A549 treated with RU486 at 1 μM for 4 hours (cell line): Measurements from ENCODE around the gene TMEM88. TPM values are rescaled to one million over a fixed set of nuclear protein-coding genes. Genes with fewer than 3 reads are reported as not detected.

Experiments used
- total RNA-seq: library from RNA; stranded (reverse); fragments of 200-300 nt; extraction: Qiagen RNA extraction; gene quantifications from 5 replicates; pipeline ENCODE4 v1.2.3, GENCODE V29; 2022; ENCODE audit warnings: low read depth

TMEM88 gene
- total RNA-seq = 0.31 to 1.5 TPM (median 0.71 TPM) in 5 replicates

GRCh38 chr17:7854851-7855659 lies at the start of gene TMEM88:
Gene TMEM88 (plus strand): TSS chr17:7855066. CDS start chr17:7855075, 9 bp downstream.

GRCh38 chr17:7833795-7834541 lies 20.9 kb upstream of the TMEM88 start, which contains the start of gene KDM6B:
Gene KDM6B (plus strand): TSS chr17:7834217. CDS start chr17:7845555, 11,338 bp downstream.

GRCh38 chr17:7856811-7857712 lies 2.2 kb downstream of the TMEM88 start, which contains the start of gene NAA38:
Gene NAA38 (minus strand): TSS chr17:7857559. CDS start chr17:7857463, 96 bp downstream.

GRCh38 chr17:7857713-7858521 lies 3.1 kb downstream of the TMEM88 start, which contains the start of gene CYB5D1:
Gene CYB5D1 (plus strand): TSS chr17:7858003. CDS start chr17:7858135, 132 bp downstream.

GRCh38 chr17:7888184-7888920 lies 33.5 kb downstream of the TMEM88 start, which contains the start of gene CHD3:
Gene CHD3 (plus strand): TSS chr17:7888789. CDS start chr17:7889001, 212 bp downstream.

Other genes starting within 250 kb of the TMEM88 start
- 52.7 to 63.1 TPM (median 62.0 TPM) in 5 replicates for gene FXR2, start 240.2 kb upstream of the TMEM88 start, total RNA-seq
- 70.6 to 108 TPM (median 81.7 TPM) in 5 replicates for gene SAT2, start 227.2 kb upstream of the TMEM88 start, total RNA-seq
- 0.47 to 0.70 TPM (median 0.64 TPM) in 5 replicates for gene SHBG, start 224.9 kb upstream of the TMEM88 start, total RNA-seq
- gene ATP1B2, start 204.1 kb upstream of the TMEM88 start, total RNA-seq = 0.13 to 0.42 TPM (median 0.27 TPM) in 5 replicates
- 46.4 to 54.0 TPM (median 52.3 TPM) in 5 replicates for gene TP53, start 167.6 kb upstream of the TMEM88 start, total RNA-seq
- 33.8 to 47.6 TPM (median 43.3 TPM) in 5 replicates for gene WRAP53, start 166.6 kb upstream of the TMEM88 start, total RNA-seq
- gene EFNB3, start 149.9 kb upstream of the TMEM88 start, total RNA-seq = 0.85 to 1.9 TPM (median 1.7 TPM) in 5 replicates
- 0.01 to 0.02 TPM (median 0.02 TPM) in 3 of 5 replicates, not detected in the others for gene DNAH2, start 137.3 kb upstream of the TMEM88 start, total RNA-seq
- gene KDM6B, start 20.8 kb upstream of the TMEM88 start, total RNA-seq = 13.2 to 24.6 TPM (median 20.3 TPM) in 5 replicates
- 188 to 252 TPM (median 226 TPM) in 5 replicates for gene NAA38, start 2.5 kb downstream of the TMEM88 start, total RNA-seq
- 17.6 to 22.4 TPM (median 21.6 TPM) in 5 replicates for gene CYB5D1, start 2.9 kb downstream of the TMEM88 start, total RNA-seq
- gene CHD3, start 33.7 kb downstream of the TMEM88 start, total RNA-seq = 58.1 to 75.8 TPM (median 63.0 TPM) in 5 replicates
- gene RNF227, start 61.2 kb downstream of the TMEM88 start, total RNA-seq = 0.98 to 1.9 TPM (median 1.4 TPM) in 5 replicates
- 1.5 to 3.4 TPM (median 2.9 TPM) in 5 replicates for gene KCNAB3, start 74.8 kb downstream of the TMEM88 start, total RNA-seq
- 301 to 369 TPM (median 322 TPM) in 5 replicates for gene TRAPPC1, start 76.9 kb downstream of the TMEM88 start, total RNA-seq
- 33.2 to 42.2 TPM (median 41.3 TPM) in 5 replicates for gene CNTROB, start 77.1 kb downstream of the TMEM88 start, total RNA-seq
- 0.29 to 0.33 TPM in 2 of 5 replicates, not detected in the others for gene GUCY2D, start 147.5 kb downstream of the TMEM88 start, total RNA-seq
- not detected in 5 replicates for gene ALOX15B, start 184.0 kb downstream of the TMEM88 start, total RNA-seq
- gene ALOX12B, start 232.7 kb downstream of the TMEM88 start, total RNA-seq = 0.61 to 1.6 TPM (median 1.4 TPM) in 5 replicates